ENCODE results near the gene RNF113A. TPM values are rescaled to one million over a fixed set of nuclear protein-coding genes. Genes with fewer than 3 reads are reported as not detected.

The RNF113A gene
- total RNA-seq, 1 experiment from 2014 or later = 19.0 TPM

GRCh38 chrX:119880076-119880475 is 8.5 kb upstream of the RNF113A start:
- Mint-ChIP-seq H3K4me1 (ENCODE audit: insufficient read depth, unreplicated experiment) (no peaks in the 10 kb centered on the region), H3K9me3 (ENCODE audit: unreplicated experiment) (no peaks in the 10 kb centered on the region), H3K4me3 (ENCODE audit: unreplicated experiment) (no peak overlapping the region), H3K27ac (ENCODE audit: low read depth, unreplicated experiment) (peak overlapping the region; percentile 44), H3K27me3 (ENCODE audit: insufficient read depth, unreplicated experiment) (no peaks in the 10 kb centered on the region), H3K36me3 (ENCODE audit: insufficient read depth, unreplicated experiment) (peaks cover 39% of the 10 kb centered on the region)
- BruUV-seq (replicated peaks) = no TSS peak
- no peak for TF ChIP-seq CTCF (IDR thresholded peaks at IDR 0.05; ENCODE audit: unreplicated experiment)
- DNase-seq (ENCODE audit: unreplicated experiment) = peak; percentile 14
- ChIA-PET CTCF (interaction anchor here (0.6 to 1.4 kb wide), 4 partner anchors 11 to 268 kb away, joined by 3 to 8 read pairs (median 4); no protein-coding TSS in a partner anchor), POLR2A (interaction anchor here (0.8 to 1.6 kb wide), 2 partner anchors 9 to 89 kb away, joined by 3 to 6 read pairs; partner anchors contain the start of genes NDUFA1, RNF113A and RPL39)
- intact Hi-C loops (cut with micrococcal nuclease) = no loop called here

DNA sequence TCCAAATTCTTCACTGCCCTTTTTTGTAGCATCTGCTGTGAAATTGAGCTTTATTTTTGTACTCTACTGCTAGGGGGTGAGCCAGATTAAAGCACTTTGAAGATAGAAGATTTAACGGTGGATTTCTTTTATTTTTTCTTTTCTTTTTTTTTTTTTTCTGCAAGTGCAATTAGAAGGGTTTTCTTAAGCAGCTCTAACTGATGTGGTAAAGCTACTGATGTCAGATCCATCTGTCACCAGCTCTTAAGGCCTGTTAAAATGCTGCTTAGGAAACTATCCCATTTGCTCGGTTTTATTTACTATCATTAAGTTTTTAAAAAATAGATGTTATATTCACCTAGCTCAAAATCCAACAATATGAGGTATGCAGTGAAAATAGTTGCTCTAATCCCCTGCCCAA is 7.2 kb upstream of the RNF113A start:
- intact Hi-C loops (cut with micrococcal nuclease) = no loop called here
- Mint-ChIP-seq H3K4me3 (ENCODE audit: unreplicated experiment) (no peak overlapping the region), H3K9me3 (ENCODE audit: unreplicated experiment) (no peaks in the 10 kb centered on the region), H3K27ac (ENCODE audit: low read depth, unreplicated experiment) (no peak overlapping the region), H3K27me3 (ENCODE audit: insufficient read depth, unreplicated experiment) (no peaks in the 10 kb centered on the region), H3K4me1 (ENCODE audit: insufficient read depth, unreplicated experiment) (no peaks in the 10 kb centered on the region), H3K36me3 (ENCODE audit: insufficient read depth, unreplicated experiment) (peaks cover 53% of the 10 kb centered on the region)
- TF ChIP-seq CTCF (IDR thresholded peaks at IDR 0.05; ENCODE audit: unreplicated experiment) = no peak
- POLR2A ChIA-PET = interaction anchor here (1.6 kb wide), 1 partner anchor 87 kb away, joined by 6 read pairs; the partner anchor contains the start of gene RPL39
- no TSS peak for BruUV-seq (replicated peaks)
- no peak for DNase-seq (ENCODE audit: unreplicated experiment)
- CTCF ChIA-PET = interaction anchor here (0.6 to 1.8 kb wide), 7 partner anchors 9 to 642 kb away, joined by 3 to 6 read pairs (median 3); partner anchors contain the start of gene PGRMC1

DNA sequence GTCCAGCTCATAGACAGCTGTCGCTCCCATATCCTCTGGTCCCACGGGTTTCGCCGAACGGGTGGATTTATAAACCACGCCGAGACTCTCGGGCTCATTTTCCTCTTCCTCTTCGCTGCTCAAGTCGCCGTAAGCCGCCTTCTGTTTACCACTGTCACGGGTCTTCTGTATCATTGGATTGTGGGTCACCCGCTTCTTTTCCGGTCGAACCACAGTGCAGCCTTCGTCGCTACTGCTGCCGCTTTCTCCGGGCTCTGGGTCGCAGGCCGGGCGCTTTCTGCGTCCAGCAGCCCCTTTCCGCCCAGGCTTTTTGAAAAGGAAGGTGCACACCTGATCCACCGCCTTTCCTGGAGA is 311 bp downstream of the RNF113A start:
- Mint-ChIP-seq H3K27me3 (ENCODE audit: insufficient read depth, unreplicated experiment) (no peaks in the 10 kb centered on the region), H3K4me1 (ENCODE audit: insufficient read depth, unreplicated experiment) (no peaks in the 10 kb centered on the region), H3K27ac (ENCODE audit: low read depth, unreplicated experiment) (peak overlapping the region; percentile 83), H3K9me3 (ENCODE audit: unreplicated experiment) (no peaks in the 10 kb centered on the region), H3K36me3 (ENCODE audit: insufficient read depth, unreplicated experiment) (peaks cover 32% of the 10 kb centered on the region), H3K4me3 (ENCODE audit: unreplicated experiment) (peak overlapping the region; percentile 91)
- intact Hi-C loops (cut with micrococcal nuclease) = loop anchor here (1.0 kb wide), 1 partner anchor 80 kb away; the partner anchor contains the start of gene RPL39
- DNase-seq (ENCODE audit: unreplicated experiment) = peak; percentile 25
- POLR2A ChIA-PET = interaction anchor here (0.6 to 3.4 kb wide), 13 partner anchors 9 to 581 kb away, joined by 3 to 74 read pairs (median 4); partner anchors contain the start of genes RPL39 and UPF3B
- no peak for TF ChIP-seq CTCF (IDR thresholded peaks at IDR 0.05; ENCODE audit: unreplicated experiment)
- TSS peak; percentile 82 for BruUV-seq (replicated peaks)
- CTCF ChIA-PET = interaction anchor here (0.7 to 1.6 kb wide), 3 partner anchors 10 to 54 kb away, joined by 3 to 4 read pairs (median 3); no protein-coding TSS in a partner anchor

DNA sequence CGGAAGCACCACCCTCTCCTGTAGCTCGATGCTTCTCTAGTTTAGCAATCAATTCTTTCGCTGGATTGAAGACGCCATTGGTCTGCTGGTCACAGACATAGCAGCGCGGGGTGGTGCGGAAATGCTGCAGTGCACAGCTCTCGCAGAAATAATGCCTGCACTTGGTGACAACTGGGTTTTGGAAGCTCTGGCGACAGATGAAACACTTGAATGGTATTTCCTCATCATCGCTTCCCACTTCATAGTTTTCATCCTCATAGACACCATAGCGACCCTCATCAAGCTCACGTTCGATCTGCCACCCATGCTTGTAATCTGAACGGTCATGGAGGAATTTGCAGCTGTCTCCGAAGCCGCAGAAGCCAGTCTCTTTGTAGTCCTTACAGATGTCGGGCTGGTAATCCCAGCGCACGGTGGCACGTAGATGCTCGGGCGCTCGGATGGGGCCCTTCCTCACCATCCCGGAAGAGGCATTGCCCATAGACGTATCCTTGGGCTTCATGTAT is 854 bp downstream of the RNF113A start:
- Mint-ChIP-seq H3K9me3 (ENCODE audit: unreplicated experiment) (no peaks in the 10 kb centered on the region), H3K4me3 (ENCODE audit: unreplicated experiment) (peak overlapping the region; percentile 91), H3K4me1 (ENCODE audit: insufficient read depth, unreplicated experiment) (no peaks in the 10 kb centered on the region), H3K27me3 (ENCODE audit: insufficient read depth, unreplicated experiment) (no peaks in the 10 kb centered on the region), H3K27ac (ENCODE audit: low read depth, unreplicated experiment) (peak overlapping the region; percentile 83), H3K36me3 (ENCODE audit: insufficient read depth, unreplicated experiment) (peaks cover 32% of the 10 kb centered on the region)
- POLR2A ChIA-PET = interaction anchor here (0.6 to 3.4 kb wide), 12 partner anchors 9 to 297 kb away, joined by 3 to 74 read pairs (median 4); partner anchors contain the start of genes RPL39 and UPF3B
- no peak for TF ChIP-seq CTCF (IDR thresholded peaks at IDR 0.05; ENCODE audit: unreplicated experiment)
- no TSS peak for BruUV-seq (replicated peaks)
- no peak for DNase-seq (ENCODE audit: unreplicated experiment)
- CTCF ChIA-PET = interaction anchor here (0.7 to 1.6 kb wide), 6 partner anchors 8 to 355 kb away, joined by 3 to 4 read pairs (median 3); no protein-coding TSS in a partner anchor
- intact Hi-C loops (cut with micrococcal nuclease) = loop anchor here (1.0 kb wide), 1 partner anchor 79 kb away; the partner anchor contains the start of gene RPL39
